ENCODE results near the gene ERF.

Gene ERF

DNA sequence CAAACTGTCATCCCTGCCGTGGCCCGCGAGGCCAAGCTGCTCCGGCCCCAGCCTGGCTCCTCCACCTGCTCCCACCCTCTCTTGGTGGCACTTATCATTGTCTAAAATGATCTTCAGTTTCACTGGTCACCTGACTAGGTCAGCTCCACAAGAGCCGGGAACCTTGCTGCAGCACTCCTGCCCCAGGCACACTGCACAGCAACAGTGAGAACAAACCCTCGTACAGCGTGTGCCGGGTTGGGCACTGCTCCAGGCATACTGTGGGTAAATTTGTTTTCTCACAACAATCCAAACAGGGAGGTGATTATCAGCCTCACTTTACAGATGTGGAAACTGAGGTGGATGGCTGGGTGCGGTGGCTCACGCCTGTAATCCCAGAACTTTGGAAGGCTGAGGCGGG, 46.3 kb downstream of the ERF start:
- no peak for DNase-seq (ENCODE audit: low spot score)

- no peak for DNase-seq (ENCODE audit: low spot score)
Observed at GRCh38 chr19:42207767-42208271, 47.1 kb downstream of the ERF start.

GRCh38 chr19:42206871-42207755, 47.8 kb downstream of the ERF start:
- no peak for DNase-seq (ENCODE audit: low spot score)

DNA sequence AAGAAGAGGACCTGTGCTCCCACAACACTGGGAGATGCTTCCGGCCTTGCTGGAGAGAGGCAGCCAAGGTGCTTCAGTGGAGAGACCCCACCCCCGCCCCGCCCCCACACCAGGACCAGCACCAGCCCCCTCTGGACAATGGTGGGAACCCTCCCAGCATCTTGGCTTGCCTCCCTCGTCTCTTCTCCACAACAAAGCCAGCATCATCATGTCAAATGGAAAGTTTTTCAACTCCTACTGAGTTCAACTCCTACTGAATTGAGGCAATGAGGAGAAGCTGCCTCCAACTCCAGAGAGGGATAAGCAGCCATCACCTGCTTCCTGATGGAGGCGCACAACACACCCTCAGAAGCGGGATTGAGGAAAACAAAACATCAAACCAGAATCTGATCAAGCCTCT, 50.3 kb downstream of the ERF start:
- no peak for DNase-seq (ENCODE audit: low spot score)

- no peak for DNase-seq (ENCODE audit: low spot score)
Observed at GRCh38 chr19:42203700-42204099, 51.2 kb downstream of the ERF start.

DNA sequence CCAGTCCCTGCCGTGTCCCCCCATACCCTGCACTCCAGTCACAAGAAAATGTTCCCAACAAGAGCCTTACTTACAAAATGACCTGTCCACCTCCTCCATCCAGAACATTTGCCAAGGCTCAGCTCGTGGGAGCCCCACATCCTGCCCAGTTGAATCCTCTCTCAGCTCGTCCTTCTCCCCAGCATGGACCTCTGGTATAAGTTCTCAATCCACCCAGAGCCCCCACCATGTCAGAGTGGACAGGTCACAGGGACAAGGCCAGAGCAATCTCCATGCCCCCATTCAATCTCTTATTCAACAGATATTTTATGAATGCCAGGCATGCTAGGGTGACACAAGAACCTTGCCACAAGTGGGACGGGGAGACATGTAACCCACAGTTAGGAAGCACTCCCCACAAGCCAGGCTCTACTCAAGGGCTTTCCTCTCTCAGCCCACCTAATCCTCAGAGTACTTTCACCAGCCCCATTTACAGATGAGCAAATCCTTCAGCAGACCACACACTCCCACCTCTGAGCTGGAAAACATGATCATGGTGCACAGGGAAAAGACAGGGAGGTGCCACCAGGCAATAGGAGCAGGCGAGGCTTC, 52.5 kb downstream of the ERF start:
- DNase-seq (ENCODE audit: low spot score), result no peak

DNA sequence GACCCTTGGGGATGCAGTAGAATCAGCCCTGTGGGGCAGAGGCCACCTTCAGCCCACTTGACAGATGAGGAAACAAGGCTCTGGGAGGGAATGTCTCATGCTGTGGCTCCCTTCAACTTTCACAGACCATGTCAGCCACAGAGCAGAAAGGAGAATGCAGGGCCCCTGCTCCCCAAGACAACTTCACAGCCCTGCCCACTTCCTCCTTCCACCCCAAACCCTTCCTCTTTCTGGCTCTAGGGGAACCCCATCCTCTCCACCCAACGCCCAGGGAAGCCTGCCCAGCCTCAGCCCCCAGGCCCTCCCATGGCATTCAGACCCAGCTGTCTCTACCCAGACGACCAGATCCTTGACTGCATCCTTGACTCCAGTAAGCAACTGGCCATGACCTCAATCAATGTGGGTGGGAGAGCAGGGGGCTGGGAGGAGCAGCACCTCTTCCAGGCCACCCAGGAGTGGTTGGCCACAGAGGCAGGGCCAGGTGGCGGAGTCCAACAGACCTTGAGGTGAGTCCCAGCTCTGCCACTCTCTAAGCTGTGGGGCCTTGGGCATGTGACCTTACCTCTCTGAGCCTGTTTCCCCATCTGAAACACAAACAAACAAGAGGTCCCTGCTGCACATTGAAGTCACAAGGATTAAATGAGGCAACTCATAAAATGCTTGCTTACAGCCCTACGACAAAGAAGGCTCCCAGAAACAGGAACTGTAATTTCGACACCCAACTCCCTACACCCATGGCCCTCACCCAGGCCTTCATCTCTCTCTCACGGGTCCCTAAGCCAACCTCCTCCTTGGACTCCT, 53.2 kb downstream of the ERF start:
- no peak for DNase-seq (ENCODE audit: low spot score)

GRCh38 chr19:42200116-42200715, 54.7 kb downstream of the ERF start:
- no peak for DNase-seq (ENCODE audit: low spot score)

- no peak for DNase-seq (ENCODE audit: low spot score)
Observed at GRCh38 chr19:42199440-42200115, 55.4 kb downstream of the ERF start.

GRCh38 chr19:42198676-42199439, 56.1 kb downstream of the ERF start:
- DNase-seq (ENCODE audit: low spot score), result no peak
